Mesothelial cell of epicardium (in vitro differentiated cells): ENCODE measurements around the gene B4GALT2. TPM values are rescaled to one million over a fixed set of nuclear protein-coding genes. Genes with fewer than 3 reads are reported as not detected.

Experiments used
- DNase-seq, 2 experiments: peaks; one replicate each; pipeline ENCODE4 v3.0.0; 2021; ENCODE audit warnings: low spot score in 2 of 2; ENCODE audit not compliant: unreplicated experiment in 2 of 2
- H3K27ac Mint-ChIP-seq: 2 replicates; pipeline ENCODE4 v1.8.0; 2021; ENCODE audit warnings: mixed read lengths
- H3K27me3 Mint-ChIP-seq: 2 replicates; pipeline ENCODE4 v1.8.0; 2021; ENCODE audit warnings: low read depth, mixed read lengths
- H3K36me3 Mint-ChIP-seq: 2 replicates; pipeline ENCODE4 v1.8.0; 2021; ENCODE audit warnings: mixed read lengths
- H3K4me1 Mint-ChIP-seq: 2 replicates; pipeline ENCODE4 v1.8.0; 2021; ENCODE audit warnings: mixed read lengths
- H3K4me3 Mint-ChIP-seq: 2 replicates; pipeline ENCODE4 v1.8.0; 2021; ENCODE audit warnings: mild to moderate bottlenecking, moderate library complexity, mixed read lengths
- H3K9me3 Mint-ChIP-seq: 2 replicates; pipeline ENCODE4 v1.8.0; 2021; ENCODE audit warnings: mixed read lengths
- total RNA-seq: library from RNA; stranded (reverse); gene quantifications from 3 replicates; pipeline ENCODE4 v1.2.1, GENCODE V29; 2021
- TF ChIP-seq, protein P1 (sequence below): fragments of 200-600 bp; sonication (generic); IDR thresholded peaks from one replicate; pipeline ENCODE4 v1.5.0; 2021; ENCODE audit warnings: antibody characterized with exemption; ENCODE audit not compliant: unreplicated experiment

Gene B4GALT2
- total RNA-seq, 1 donor from 2014 or later, result 55.8 TPM

DNA sequence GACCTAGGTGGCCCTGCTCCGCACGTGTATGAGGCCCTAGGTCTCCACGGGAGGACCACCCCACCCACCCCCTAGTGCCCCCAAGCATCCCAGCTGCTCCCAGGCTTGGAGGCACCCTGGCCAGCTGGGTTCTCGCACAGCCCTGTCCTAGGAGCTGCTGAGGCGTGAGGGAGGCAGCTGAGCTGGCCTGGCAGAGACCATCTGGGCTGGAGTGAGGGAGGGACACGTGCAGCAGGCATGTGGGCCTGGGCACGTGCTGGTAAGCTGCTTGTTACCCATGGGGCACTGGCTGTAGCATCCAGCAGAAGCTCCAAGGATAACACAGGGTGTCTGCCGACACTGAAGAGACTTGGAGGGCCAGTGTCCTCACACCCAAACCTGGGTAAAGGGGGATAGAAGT is 42.1 kb downstream of the B4GALT2 start:
- Mint-ChIP-seq H3K27me3 (no peaks in the 10 kb centered on the region), H3K27ac (no peak overlapping the region), H3K4me1 (no peaks in the 10 kb centered on the region), H3K4me3 (no peak overlapping the region), H3K9me3 (no peaks in the 10 kb centered on the region), H3K36me3 (peaks cover 13% of the 10 kb centered on the region)
- no peak for DNase-seq
- TF ChIP-seq, protein P1, sequence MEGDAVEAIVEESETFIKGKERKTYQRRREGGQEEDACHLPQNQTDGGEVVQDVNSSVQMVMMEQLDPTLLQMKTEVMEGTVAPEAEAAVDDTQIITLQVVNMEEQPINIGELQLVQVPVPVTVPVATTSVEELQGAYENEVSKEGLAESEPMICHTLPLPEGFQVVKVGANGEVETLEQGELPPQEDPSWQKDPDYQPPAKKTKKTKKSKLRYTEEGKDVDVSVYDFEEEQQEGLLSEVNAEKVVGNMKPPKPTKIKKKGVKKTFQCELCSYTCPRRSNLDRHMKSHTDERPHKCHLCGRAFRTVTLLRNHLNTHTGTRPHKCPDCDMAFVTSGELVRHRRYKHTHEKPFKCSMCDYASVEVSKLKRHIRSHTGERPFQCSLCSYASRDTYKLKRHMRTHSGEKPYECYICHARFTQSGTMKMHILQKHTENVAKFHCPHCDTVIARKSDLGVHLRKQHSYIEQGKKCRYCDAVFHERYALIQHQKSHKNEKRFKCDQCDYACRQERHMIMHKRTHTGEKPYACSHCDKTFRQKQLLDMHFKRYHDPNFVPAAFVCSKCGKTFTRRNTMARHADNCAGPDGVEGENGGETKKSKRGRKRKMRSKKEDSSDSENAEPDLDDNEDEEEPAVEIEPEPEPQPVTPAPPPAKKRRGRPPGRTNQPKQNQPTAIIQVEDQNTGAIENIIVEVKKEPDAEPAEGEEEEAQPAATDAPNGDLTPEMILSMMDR, result no peak

DNA sequence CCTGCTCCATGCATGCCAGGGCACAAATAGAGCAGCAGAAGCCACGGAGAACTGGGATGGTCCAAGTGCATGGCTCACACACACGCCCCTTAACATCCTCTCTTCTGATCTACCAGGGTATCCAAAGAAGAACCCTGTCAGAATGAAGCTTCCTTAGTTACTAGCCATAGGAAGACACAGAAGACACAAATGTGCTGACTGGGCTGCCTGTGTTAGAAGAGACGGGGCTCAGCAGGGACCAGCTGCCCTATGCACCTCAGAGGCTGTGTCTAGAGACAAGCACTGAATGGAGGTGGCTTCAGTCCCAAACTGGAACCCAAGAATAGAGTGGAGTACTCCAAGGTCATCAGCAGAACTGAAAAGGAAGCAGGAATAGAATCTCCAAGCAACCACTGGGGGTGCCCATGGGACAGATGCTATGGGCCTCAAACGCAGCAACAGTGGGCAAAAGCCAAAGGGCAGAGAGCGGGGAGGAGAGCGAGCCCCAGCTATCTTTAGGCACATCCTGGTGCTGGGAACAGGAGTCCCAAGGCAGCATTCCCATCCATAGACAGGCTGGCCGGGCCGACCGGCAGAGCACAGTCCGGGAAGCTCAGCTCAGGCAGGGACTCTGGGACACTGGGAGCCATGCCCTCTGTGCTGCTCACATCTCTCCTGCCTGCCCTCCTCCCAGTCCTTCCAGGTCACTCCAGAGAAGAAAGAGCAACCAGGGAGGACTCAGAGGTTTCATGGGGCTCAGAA is 42.7 kb downstream of the B4GALT2 start:
- Mint-ChIP-seq H3K4me1 (no peaks in the 10 kb centered on the region), H3K27me3 (no peaks in the 10 kb centered on the region), H3K36me3 (peaks cover 13% of the 10 kb centered on the region), H3K9me3 (no peaks in the 10 kb centered on the region), H3K4me3 (no peak overlapping the region), H3K27ac (no peak overlapping the region)
- no peak for DNase-seq
- TF ChIP-seq, protein P1, result no peak

DNA sequence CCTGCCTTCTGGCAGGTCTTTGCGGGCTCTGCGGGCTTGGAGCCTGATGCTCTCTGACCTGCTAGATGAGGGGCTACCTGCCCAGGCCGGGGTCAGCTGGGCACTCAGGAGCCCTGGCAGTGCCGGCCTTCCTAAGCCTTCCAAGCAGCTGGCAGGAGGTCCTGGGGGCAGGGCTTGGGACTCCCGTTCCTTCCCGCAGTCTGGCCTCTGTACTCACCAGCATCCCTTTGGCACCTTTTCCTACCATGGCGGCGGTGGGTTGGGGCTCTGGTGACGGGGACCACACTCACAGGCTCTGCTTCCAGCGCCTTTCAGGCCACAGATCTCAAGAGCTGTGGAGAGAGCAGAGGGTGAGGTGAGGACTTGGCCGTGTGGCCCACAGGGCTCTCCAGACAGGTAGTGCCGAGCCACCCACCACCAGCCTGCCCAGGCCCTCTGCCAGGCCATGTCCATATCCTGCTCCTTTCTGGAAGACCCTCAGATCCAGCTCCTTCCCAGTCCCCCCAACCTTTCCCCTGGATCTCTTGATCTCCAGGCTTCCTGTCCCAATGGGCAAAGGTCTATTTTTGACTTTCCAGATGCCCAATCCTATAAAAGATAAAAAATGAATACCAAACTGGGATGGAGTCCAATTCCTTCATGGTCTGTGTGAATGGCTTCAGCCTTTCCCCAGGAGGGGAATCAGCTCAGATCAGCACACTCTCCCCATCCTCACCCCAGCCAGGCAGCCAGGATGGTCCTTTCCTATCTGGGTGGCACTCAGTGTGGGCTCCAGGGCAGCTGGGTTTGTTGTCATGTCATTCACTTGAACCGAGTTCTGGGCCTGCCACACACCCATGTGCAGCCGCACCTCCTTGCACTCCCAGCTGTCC is 45.3 kb downstream of the B4GALT2 start:
- Mint-ChIP-seq H3K27me3 (no peaks in the 10 kb centered on the region), H3K4me3 (no peak overlapping the region), H3K27ac (no peak overlapping the region), H3K9me3 (no peaks in the 10 kb centered on the region), H3K4me1 (peaks cover 8% of the 10 kb centered on the region), H3K36me3 (peaks cover 15% of the 10 kb centered on the region)
- DNase-seq, result no peak
- TF ChIP-seq, protein P1, result no peak

DNA sequence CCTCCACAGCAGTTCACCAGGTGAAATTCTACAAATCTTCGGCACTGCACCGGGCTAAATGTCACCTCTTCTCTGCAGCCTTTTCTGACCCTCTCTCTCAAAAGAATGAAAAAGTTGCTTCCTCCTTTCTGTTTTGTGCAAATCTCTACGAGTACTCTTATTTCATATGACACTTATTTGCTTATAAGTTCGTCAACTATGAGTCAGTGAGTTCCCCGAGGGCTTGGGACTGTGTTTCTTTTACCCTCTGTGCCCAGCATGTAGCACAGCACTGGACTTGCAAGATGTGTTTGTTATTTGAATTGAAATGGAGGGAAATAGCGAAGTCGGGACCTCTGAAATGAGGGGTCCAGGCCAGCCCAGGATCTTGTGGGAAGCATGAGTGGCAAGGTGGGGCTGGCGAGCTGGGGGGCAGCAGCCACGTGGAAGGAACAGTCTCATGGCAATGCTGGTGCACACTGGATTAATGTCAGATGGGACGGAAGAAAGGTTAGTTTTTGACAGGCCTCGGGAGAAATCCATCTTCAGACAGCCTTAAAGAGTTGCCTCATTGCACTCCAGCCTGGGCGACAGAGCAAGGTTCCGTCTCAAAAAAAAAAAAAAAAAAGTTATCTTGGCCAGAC is 46.0 kb downstream of the B4GALT2 start:
- DNase-seq, result no peak
- Mint-ChIP-seq H3K27ac (no peak overlapping the region), H3K4me1 (peaks cover 13% of the 10 kb centered on the region), H3K4me3 (no peak overlapping the region), H3K36me3 (peaks cover 15% of the 10 kb centered on the region), H3K27me3 (no peaks in the 10 kb centered on the region), H3K9me3 (no peaks in the 10 kb centered on the region)
- TF ChIP-seq, protein P1, result no peak

DNA sequence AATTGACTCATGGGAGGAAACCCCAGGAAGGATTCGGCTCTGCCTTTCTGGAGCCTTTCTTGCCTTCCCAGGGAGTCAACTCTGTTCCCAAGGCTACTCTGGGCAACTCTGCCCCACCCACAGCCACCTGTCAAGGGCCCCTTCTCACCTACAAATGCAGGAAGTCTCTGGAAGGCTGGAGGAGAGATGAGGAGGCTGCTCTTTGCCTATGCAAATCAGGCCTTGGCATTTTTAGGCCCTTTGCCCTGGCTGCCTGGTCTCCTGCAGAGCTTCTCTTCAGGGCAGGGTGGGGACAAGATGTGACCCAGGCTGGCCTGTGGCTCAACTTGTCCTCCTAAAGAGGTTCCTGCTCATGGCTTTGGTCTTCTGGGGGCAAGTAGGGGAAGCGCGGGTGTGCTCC is 46.8 kb downstream of the B4GALT2 start:
- Mint-ChIP-seq H3K27me3 (no peaks in the 10 kb centered on the region), H3K4me1 (peaks cover 13% of the 10 kb centered on the region), H3K36me3 (peaks cover 15% of the 10 kb centered on the region), H3K27ac (no peak overlapping the region), H3K9me3 (no peaks in the 10 kb centered on the region), H3K4me3 (no peak overlapping the region)
- DNase-seq, result no peak
- TF ChIP-seq, protein P1, result no peak
